Activated CD4-positive, CD25-positive, alpha-beta regulatory T cell treated with anti-CD3 and anti-CD28 coated beads, Interleukin-2, amount 50 U/mL, for 16 hours (primary cell): ENCODE results near the gene GNAZ.
"Not testable (repeated sequence)": the region's sequence is repeated elsewhere in the genome, so short reads cannot be mapped to it uniquely, and the experiment has no call there.

Experiments
- DNase-seq: peaks from one replicate; pipeline ENCODE4 v3.0.0-alpha.2; 2020; ENCODE audit warnings: low read depth, low spot score

Gene GNAZ

DNA sequence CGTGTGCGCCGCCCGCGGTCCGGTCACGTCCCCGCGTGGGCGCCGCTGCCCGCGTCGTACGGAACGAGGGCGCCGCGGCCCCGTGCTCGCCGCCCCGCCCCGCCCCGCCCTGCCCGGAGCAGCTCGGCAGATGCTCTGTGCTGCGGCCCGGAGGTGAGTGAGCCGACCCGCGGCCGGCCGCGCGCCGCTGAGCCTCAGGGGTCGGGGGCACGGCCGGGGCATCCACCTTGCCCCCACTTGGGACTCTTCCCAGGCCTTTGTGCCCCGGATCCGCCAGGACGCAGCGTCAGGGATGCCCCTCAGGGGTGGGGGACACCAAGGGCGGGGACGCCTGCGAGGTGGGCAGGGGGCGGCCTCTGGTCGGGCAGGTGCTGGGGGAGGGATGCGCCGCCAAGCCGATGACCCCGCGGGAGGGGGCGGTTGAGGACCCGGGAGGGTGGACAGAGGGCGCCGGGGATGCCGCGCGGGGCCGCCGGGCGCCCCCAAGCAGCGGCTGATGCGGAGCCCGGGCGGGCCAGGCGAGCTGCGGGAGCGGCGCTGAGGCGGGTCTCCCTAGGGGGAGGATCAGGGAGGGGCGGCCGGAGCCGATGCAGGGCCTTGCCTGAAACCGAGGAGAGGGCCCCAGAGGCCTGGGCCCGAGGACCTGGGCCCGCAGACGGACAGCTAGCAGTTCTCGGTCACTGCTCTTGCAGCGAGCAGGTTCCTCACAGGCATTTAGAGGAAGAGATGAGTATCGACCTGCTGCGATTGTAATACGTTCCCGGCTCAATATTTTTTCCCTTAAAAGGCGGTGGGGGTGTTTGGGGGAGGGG is at the start of gene GNAZ:
GNAZ (plus strand) TSS at position 102 of the 812 bp plus-strand sequence. CDS start 25,177 bp downstream, outside the sequence.
- DNase-seq = no peak

DNA sequence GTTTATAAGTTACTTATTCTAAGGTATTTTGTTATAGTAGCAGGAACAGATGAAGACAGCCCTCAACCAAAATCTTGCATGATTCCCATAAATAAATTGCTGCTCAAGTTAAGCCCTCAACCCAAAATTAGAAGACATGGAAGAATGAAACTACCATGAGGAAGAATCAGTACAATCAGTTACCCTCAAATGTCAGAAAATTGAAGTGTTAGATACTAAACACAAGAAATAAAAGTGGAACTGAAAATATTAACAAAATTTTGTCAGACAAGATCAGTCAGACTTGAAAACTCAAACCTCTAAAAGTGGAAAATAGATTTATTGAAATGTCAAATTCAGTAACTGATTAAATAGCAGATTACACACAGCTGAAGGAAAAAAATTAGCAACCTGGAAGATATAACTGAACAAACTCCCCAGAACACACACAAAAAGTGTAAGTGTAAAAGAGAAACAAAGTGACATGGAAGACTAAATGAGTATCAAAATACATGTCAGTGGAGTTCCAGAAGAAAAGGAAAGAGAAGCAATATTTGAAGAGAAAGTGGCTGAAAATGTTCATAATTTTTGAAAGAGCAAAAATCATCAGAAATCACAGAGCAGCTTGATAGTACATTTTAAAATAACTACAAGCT is 49.5 kb upstream of the GNAZ start:
- DNase-seq = no peak

DNA sequence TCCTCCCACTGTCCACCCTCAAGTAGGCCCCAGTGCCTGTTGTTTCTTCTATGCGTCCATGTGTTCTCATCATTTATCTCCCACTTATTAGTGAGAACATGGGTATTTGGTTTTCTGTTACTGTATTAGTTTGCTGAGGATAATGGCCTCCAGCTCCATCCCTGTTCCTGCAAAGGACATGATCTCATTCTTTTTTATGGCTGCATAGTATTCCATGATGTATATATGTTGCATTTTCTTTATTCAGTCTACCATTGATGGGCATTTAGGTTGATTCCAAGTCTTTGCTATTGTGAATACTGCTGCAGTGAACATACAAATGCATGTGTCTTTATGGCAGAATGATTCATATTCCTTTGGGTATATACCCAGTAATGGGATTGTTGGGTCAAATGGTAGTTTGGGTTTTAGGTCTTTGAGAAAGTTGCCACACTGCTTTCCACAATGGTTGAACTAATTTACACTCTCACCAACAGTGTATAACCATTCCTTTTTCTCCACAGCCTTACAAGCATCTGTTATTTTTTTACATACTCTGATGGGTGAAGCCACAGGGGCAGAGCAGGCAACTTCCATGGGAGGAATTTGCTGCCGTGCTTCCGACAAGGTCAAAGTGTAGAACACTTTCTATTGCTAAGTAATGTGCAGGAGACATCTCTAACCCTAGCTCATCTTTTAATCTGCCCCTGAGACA is 48.5 kb upstream of the GNAZ start:
- not testable (repeated sequence) for DNase-seq

DNA sequence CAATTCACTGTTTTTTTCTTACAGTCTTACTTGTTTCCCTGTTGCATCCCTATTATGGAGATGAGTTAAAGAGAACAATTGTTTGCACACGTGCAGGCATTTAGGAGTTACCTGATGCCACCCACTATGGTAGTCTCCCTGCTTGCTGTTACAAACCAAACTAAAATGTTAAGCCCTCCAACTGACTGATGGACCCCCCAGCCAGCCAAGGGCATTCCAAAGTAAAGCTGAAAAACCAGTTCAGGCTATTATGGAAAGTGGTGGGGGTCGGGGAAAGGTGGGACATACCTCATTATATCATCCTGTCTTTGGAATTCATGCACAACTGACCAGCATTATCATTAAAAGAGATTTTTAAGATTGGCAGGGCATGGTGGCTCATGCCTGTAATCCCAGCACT is 47.0 kb upstream of the GNAZ start:
- DNase-seq = no peak

DNA sequence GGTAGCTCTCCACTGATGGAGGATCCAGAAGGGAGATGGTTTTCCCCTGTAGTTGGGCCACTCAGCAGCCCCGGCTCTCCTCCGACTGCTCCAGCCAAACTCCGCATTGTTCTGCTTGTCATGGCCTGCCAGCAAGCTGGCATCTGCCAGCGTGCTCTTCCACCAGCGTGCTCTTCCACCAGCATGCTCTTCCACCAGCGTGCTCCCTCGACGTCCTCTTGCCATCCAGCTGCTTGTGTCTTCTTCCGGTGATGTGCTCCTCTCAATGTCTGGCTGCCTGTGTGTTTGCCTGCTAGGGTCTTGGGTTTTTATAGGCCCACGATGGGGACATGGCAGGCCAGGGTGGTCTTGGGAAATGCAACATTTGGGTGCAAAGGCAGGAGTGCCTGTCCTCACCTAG is 43.5 kb upstream of the GNAZ start:
- DNase-seq = no peak

DNA sequence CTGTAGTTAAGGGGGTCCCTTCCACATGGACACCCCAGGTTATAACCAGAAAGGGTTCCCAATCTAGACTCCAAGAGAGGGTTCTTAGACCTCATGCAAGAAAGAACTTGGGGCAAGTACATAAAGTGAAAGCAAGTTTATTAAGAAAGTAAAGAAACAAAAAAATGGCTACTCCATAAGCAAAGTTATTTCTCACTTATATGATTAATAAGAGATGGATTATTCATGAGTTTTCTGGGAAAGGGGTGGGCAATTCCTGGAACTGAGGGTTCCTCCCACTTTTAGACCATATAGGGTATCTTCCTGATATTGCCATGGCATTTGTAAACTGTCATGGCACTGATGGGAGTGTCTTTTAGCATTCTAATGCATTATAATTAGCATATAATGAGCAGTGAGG is 42.5 kb upstream of the GNAZ start:
- not testable (repeated sequence) for DNase-seq

DNA sequence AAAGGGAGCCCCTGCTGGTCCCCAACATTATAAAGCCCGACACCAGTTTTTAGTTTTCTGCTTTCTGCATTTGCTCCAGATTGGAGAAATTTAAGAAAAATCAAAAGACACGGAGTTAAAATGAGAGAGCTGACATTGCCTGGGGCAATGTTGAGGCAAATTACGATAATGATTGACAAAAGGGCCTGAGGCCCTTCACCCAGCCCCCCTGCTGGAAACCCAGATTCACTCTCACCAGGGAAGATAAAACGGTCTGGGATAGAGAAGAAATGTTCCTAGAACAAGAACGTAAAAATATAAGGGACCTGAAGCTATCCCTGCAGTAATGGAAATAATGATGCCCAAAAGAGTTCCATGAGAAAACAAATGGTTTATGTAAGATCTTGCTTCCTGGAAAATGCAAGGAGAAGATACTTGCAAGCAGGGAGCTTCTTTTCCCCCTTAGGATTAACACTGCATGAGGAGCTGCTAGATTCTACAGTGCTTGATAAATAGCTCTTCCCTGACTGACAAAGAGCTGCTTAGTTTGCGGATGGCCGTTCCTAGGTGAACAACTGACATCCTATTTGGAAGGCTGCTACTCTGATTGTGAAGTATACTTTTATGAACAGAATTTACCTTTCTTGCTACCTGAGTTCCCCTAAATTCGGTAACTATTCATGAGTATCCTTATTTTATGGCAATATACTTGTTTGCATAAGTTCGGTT is 40.6 kb upstream of the GNAZ start:
- no peak for DNase-seq

DNA sequence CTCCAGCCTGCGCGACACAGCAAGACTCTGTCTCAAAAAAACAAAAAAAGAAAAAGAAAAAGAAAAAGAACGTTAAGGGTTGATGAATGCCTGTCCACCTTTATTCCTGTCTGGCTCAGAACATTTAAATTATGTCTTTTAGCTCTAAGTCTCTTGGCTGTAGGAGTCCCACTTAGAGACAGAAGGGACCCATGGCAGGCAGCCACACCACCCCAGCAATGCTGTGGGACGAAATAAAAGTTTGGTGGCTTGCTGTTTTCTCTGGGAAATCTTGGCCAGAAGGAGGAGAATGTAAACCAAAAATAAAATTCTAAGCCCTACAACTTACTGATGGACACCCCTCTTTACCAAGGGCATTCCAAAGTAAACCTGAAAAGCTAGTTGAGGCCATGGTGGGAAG is 38.9 kb upstream of the GNAZ start:
- no peak for DNase-seq

DNA sequence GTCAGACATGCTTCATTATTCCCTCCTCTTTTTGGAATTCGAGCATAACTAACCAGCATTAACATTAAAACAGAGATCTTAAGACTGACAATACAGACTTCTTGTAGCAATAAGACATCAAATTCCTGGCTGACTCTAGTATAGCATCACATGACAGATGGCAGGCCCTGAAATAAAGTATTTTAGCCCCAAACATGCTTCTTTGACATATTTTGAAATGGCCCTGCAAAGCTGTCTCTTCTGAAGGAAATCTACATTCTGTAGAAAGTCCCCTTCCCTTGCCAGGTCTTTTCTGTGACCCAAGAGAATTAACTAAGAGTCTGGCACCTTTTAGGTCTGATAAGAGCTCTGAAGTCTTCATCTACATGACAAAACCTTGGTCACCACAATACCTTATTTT is 38.5 kb upstream of the GNAZ start:
- no peak for DNase-seq

DNA sequence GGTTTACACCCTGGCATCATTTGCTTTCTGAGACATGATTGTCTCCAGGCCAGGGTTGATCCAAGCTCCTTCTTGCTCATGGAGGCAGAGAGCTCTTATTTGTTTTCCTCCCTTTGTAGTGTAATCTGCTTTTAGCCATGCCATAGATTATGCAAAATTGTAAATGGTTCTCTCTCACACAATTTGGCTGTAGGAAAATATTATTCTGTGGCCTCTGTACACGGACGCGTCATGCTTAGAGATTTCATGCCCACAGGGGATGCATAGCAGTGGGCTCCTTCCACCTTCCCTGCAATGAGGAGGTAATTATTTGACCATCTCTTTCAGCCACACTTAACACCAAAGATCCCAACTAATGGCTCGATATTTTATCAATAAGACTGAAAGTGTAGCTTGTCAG is 37.7 kb upstream of the GNAZ start:
- DNase-seq = no peak

DNA sequence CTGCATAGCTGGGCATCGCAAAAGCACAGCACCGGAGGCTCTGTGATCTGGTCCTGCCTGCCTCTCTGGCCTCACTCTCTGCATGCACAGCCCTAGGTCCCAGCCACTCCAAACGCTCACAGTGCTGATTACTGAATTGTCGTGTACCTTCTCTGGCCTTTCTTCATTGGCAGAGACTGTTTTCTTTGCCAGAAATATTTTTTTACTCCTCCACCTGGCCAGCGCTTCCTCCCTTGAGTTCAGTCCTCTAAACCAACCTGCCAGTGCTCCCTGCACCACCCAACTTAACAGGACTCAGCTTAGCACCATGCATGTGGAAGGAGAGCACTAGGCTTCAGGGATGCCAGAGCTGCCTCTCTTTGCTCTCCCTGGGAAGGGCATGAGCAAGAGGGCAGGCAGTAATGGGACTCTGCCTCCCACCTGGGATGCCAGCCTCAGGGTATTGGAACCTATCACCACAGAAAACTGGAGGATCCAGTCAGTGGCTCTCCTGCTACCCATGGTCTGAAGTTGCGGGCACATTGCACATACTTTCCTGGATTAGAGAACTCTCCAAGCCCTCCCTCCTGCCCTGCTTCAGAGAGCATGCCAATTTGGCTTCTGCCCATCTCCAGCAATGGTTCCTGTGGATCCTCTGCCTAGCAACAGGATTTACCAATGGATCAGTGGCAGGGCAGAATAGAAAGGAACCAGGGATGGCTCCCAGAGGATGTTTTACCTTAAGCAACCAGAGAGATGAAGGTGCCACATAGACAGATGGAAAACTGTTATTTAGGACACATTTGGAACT is 37.0 kb upstream of the GNAZ start:
- DNase-seq = no peak

DNA sequence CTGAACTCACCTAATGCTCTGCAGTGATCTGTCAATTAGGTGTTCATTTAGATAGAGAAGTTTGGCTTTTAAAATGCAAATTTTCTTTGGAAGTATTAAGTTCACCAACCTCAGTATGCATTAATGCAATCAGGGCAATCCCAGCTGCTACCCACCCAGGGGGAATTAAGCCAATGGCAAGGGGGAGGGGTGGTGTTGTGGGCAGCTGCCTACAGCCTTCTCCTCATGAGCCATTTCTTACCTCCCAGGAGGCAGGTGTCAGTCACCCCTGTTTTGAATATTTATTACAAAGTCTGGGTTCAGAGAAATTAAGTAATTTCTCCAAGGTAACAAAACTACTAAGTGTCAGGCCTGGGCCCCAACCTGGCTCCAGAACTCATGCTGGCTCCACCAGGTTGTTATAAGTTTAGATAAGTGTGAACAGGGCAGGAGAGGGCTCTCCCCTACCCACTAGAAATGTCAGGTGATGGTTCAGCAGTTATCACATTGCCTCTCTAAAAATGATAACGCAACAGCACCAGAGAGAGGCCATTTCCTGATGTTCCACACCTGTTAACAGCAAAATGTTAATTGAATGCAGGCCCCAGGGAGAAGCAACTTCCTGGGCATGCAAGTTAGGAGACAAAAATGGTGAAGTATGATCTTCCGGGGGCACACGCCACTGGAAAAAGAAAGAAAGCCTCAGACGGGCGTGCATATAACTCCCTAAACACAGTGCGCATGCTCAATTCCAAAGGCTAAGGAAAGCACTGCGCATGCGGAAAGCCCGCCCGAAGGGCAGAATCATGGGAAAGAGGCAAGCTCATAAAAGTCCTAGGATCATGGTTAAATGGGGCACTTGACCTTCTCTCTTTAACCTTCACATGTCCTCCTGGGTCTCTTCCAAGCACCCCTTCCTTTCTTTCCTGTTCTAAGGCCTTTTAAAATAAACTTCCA is 35.4 kb upstream of the GNAZ start:
- DNase-seq = no peak

DNA sequence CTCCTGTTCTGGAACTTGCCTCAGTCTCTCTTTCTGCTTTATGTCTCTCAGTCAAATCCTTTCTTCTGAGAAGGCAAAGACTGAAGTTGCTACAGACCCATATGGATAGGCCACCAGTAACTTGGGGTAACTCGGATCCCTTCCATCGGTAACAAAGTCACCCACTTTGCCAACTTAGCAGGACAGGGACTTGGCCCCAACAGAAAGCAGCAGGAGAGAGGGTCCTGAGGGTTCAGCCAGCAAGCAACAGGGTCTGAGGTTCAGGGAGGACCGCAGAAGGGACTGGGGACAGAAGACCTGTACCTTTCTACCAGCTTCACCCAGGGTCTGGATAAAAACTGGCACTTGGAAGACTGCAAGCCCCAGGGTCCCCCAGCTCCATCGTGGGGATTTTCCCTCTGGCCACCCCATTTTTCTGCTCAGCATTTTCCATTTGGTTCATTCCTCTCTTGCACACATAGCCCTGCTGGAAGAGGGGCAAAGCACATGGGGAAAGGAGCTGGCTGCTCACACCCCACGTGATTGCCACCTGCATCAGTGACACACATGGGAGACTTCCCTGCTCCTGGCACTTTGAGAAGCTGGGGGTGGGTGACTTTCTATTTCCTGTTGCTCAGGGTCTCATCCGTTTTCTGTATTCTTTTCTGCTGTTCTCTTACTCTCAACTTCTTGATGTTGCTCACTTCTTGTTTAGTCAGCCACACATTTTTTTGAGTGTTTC is 34.6 kb upstream of the GNAZ start:
- DNase-seq = no peak

DNA sequence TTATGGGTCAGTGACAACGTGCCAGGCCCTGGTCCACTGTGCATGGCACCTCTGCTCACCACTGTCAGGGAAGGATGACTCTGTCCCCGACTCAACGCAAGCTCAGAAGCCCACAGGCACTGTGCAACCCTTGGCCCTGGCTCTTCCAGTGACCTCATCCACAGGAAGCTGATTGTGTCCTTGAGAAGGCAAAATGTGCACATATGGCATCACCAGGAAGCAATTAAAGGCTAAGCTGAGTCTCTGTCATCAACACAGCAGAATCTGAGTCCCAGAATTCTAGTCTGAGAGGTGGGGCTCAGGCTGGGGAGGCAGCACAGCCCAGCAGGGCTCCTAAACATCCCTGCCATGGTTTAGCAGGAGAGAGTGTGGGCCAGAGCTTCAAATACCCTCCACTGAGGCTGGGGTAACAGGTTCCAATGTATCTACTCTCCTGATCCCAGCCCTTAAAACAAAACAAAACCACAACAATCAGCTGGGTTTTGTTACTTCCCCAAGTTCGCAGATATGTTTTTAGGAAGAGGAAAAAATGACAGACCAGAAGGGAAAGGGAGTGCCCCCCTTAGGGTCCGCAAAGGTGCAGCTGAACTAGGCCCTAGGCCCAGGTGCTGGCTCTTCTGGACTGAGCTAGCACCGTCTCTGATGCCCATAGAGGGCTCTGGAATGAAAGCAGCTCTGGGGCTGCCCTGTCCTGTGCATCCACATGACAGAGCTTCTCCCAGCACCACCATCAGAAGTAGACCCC is 33.5 kb upstream of the GNAZ start:
- no peak for DNase-seq

DNA sequence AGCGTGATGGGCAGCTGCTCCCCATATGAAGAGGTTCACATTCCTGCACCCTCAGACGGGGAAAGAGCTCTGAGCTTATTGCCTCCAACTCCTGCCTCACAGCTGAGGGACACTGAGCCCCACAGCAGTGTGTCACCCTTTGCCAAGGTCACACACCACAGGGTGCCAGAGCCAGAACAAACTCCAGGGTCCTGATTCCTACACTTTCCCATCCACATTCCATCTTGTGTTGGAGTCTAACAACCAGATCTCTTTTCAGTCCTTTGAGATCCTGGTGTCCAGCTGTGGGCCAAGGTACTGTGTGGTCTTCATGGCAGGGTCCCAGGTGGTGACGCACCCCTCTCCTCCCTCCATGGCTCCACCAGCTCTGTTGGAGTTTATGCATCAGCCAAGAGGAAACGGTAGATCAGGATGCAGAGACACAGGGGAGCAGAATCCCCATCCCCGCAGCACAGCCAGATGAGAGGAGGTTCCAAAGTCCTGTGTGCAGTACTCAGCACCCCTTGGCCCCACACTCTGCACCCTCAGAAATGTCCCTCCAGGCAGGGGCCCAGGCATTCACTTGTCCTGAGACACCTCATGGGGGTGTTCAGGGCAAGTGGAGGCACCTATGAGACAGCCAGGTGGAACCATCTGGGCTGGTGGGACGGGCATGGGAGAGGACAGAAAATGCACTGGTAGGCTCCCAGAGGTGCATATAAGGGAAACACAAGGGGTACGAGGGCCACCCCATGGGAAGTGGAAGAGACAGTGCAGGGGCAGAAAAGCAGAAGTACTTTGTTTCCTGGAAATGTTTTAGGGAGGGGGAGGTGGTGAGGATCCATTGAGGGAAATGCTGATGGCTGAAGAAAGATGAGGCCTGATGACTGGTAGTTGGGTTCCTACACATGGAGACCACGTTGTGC is 32.6 kb upstream of the GNAZ start:
- no peak for DNase-seq

DNA sequence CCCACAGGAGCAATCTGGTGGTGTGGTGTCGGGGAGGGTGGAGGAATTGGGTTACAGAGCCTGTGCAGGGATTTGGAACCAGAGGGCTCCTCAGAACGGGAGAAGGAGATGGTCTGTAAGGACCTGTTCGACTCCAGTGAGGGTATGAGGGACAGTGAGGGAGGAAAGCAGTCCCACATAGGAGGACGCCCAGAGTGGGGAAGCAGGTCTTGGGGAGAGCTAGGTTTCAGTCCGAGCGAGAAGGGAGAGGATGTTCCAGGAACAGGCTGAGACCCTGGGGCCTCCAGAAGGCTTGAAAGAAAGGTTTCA is 32.0 kb upstream of the GNAZ start:
- no peak for DNase-seq

DNA sequence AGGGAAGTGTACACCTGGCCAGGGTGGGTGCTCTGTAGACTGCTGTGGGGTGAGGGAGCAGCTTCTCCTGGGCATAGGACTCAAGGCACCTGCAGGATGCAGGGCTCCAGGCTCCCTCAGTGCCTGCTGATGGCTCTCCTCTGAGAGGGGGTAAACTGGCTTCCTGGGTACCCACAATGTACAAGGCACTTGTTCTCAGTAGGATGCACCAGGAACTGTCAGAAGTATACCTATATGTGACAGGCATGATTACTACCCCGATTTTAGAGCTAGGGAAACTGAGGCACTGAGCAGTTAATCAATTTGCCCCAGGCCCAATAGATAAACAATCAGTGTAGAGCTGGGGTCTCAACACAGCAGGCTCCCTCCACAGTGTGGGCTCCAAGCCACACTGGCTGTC is 31.4 kb upstream of the GNAZ start:
- DNase-seq = no peak

DNA sequence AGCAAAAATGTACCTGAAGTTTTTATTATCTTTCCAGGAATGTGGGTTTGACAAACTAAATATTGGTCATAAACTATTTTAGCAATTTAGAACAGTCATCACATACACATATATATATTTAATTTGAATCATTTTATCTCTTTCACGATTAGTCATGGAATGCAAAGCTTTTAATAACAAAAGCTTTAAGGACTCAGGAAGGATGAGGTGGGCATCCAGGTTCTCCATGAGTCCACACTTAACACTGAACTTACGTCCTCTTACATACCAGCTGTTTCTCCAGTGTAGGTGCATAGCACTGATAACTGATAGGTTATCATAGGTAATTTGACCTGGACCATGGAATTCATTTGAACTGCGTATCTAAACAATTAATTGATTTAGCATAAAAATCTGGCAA is 28.1 kb upstream of the GNAZ start:
- DNase-seq = no peak
